OCI-LY3 (cell line): Measurements from ENCODE around the gene TTLL11.

Experiments
- H2AFZ ChIP-seq: fragments of 200-600, 300-600 bp; shearing (Covaris generic); 2 replicates; pipeline ENCODE4 v1.6.0; 2014; ENCODE audit warnings: antibody characterized with exemption, low read depth, low read length
- H3K27ac ChIP-seq: fragments of 200-600, 300-600 bp; sonication (generic); 2 replicates; pipeline ENCODE4 v1.5.1; 2014; ENCODE audit warnings: mild to moderate bottlenecking, low read length, moderate library complexity, mixed read lengths
- H3K27me3 ChIP-seq: fragments of 200-600, 300-600 bp; sonication (generic); 2 replicates; pipeline ENCODE4 v1.6.1; 2014; ENCODE audit warnings: low read depth, low read length, mixed read lengths
- H3K36me3 ChIP-seq: fragments of 200-600, 300-600 bp; sonication (generic); replicated peaks from 2 replicates; pipeline ENCODE3; 2014; ENCODE audit warnings: low read depth, low read length, mixed read lengths
- H3K4me1 ChIP-seq: fragments of 300-600, 200-600 bp; sonication (generic); 2 replicates; pipeline ENCODE4 v1.6.1; 2014; ENCODE audit warnings: low read length, mixed read lengths
- H3K4me2 ChIP-seq: fragments of 200-600, 300-600 bp; sonication (generic); 2 replicates; pipeline ENCODE4 v1.6.1; 2014; ENCODE audit warnings: low read length, mixed read lengths
- H3K4me3 ChIP-seq: fragments of 300-600, 200-600 bp; sonication (generic); 2 replicates; pipeline ENCODE4 v1.5.1; 2014; ENCODE audit warnings: antibody characterized with exemption, mild to moderate bottlenecking, low read length, moderate library complexity
- H3K79me2 ChIP-seq: fragments of 300-600, 200-600 bp; shearing (Covaris generic); 2 replicates; pipeline ENCODE4 v1.6.1; 2014; ENCODE audit warnings: mild to moderate bottlenecking, low read length, mixed read lengths
- H3K9ac ChIP-seq: fragments of 300-600, 200-600 bp; shearing (Covaris generic); 2 replicates; pipeline ENCODE4 v1.6.0; 2014; ENCODE audit warnings: mild to moderate bottlenecking, low read length, moderate library complexity
- H3K9me3 ChIP-seq: fragments of 200-600, 300-600 bp; shearing (Covaris generic); 2 replicates; pipeline ENCODE4 v1.6.1; 2014; ENCODE audit warnings: low read length, mixed read lengths; ENCODE audit not compliant: insufficient read depth
- H4K20me1 ChIP-seq: fragments of 200-600, 300-600 bp; sonication (generic); 2 replicates; pipeline ENCODE4 v1.6.1; 2016; ENCODE audit warnings: low read length, mixed read lengths; ENCODE audit not compliant: insufficient read depth
- EZH2phosphoT487 ChIP-seq: fragments of 200-600 bp; shearing (Covaris generic); IDR thresholded peaks from 2 replicates; pipeline ENCODE4 v1.6.1; 2018; ENCODE audit warnings: antibody characterized with exemption, mixed run types, low read depth
- TF ChIP-seq, protein P1 (sequence below): fragments of 200-600, 300-600 bp; sonication (generic); IDR thresholded peaks from 2 replicates; pipeline ENCODE4 v1.5.1; 2014; ENCODE audit warnings: antibody characterized with exemption, low read length, low read depth

TTLL11 gene

DNA sequence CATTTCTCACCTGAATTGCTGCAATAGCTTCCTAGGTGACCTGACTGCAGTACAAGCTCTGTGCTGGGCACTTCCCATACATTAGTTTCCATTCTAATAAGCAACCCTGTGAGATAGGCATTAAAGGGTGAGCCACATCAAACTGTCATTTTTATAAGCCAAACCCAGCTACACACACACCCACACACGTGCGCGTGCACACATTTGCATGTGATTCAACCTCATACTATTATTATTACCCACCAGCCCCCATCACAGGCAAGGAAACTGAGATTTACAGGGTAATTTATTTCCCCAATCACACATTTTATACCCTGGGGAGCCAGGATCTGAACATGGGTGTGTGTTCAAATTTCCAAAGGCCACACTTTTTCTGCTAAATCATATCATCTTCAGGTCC, 93.6 kb downstream of the TTLL11 start:
- no peak overlapping the region for H2AFZ ChIP-seq
- H3K4me2 ChIP-seq: no peak overlapping the region
- no peak overlapping the region for H3K4me3 ChIP-seq
- H4K20me1 ChIP-seq: no peaks in the 10 kb centered on the region
- no peak overlapping the region for H3K27ac ChIP-seq
- H3K79me2 ChIP-seq: no peaks in the 10 kb centered on the region
- H3K27me3 ChIP-seq: no peaks in the 10 kb centered on the region
- no peaks in the 10 kb centered on the region for H3K36me3 ChIP-seq
- H3K9me3 ChIP-seq: no peaks in the 10 kb centered on the region
- no peaks in the 10 kb centered on the region for H3K4me1 ChIP-seq
- TF ChIP-seq EZH2phosphoT487: no peak
- TF ChIP-seq, protein P1, sequence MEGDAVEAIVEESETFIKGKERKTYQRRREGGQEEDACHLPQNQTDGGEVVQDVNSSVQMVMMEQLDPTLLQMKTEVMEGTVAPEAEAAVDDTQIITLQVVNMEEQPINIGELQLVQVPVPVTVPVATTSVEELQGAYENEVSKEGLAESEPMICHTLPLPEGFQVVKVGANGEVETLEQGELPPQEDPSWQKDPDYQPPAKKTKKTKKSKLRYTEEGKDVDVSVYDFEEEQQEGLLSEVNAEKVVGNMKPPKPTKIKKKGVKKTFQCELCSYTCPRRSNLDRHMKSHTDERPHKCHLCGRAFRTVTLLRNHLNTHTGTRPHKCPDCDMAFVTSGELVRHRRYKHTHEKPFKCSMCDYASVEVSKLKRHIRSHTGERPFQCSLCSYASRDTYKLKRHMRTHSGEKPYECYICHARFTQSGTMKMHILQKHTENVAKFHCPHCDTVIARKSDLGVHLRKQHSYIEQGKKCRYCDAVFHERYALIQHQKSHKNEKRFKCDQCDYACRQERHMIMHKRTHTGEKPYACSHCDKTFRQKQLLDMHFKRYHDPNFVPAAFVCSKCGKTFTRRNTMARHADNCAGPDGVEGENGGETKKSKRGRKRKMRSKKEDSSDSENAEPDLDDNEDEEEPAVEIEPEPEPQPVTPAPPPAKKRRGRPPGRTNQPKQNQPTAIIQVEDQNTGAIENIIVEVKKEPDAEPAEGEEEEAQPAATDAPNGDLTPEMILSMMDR: no peak
- no peak overlapping the region for H3K9ac ChIP-seq

DNA sequence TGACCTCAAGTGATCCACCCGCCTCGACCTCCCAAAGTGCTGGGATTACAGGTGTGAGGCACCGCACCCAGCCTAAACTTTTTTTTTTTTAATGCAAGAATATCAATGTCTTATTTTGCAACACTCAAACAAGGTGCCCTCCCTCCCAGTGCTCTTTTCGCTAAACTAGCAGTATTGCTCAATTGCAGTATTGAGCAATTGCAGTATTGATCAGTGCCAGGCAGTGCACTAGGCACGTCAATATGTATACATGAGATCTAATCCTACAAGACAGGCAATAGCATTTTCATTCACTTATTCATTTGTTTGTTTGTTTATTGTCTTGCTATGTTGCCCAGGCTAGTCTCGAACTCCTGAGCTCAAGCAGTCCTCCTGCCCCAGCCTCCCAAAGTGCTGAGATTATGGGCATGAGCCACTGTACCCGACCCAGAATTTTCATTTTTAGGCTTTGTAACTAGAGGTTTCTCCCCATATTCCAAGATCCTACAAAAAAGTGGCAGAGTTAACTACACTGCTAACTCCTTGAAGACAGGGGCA, 94.5 kb downstream of the TTLL11 start:
- no peak for TF ChIP-seq EZH2phosphoT487
- TF ChIP-seq, protein P1: no peak
- no peaks in the 10 kb centered on the region for H4K20me1 ChIP-seq
- no peak overlapping the region for H2AFZ ChIP-seq
- H3K9ac ChIP-seq: no peak overlapping the region
- no peaks in the 10 kb centered on the region for H3K4me1 ChIP-seq
- H3K79me2 ChIP-seq: no peaks in the 10 kb centered on the region
- H3K27me3 ChIP-seq: no peaks in the 10 kb centered on the region
- no peak overlapping the region for H3K27ac ChIP-seq
- no peak overlapping the region for H3K4me3 ChIP-seq
- H3K4me2 ChIP-seq: no peak overlapping the region
- H3K9me3 ChIP-seq: no peaks in the 10 kb centered on the region
- no peaks in the 10 kb centered on the region for H3K36me3 ChIP-seq

- no peaks in the 10 kb centered on the region for H3K27me3 ChIP-seq
Measured at GRCh38 chr9:121997791-121998190, 95.3 kb downstream of the TTLL11 start.

GRCh38 chr9:121996783-121997182, 96.3 kb downstream of the TTLL11 start:
- TF ChIP-seq, protein P1: no peak
- no peak for TF ChIP-seq EZH2phosphoT487
- Histone ChIP-seq H3K79me2 (no peaks in the 10 kb centered on the region), H4K20me1 (no peaks in the 10 kb centered on the region), H3K4me2 (no peak overlapping the region), H3K27me3 (no peaks in the 10 kb centered on the region), H3K9ac (no peak overlapping the region), H3K9me3 (no peaks in the 10 kb centered on the region), H3K4me3 (no peak overlapping the region), H3K4me1 (peaks cover 4% of the 10 kb centered on the region; the same call in 1 of the 2 replicates), H3K36me3 (no peaks in the 10 kb centered on the region), H3K27ac (no peak overlapping the region), H2AFZ (no peak overlapping the region)

More at GRCh38 chr9:121997791-121998190, 95.3 kb downstream of the TTLL11 start:
- H3K36me3 ChIP-seq: no peaks in the 10 kb centered on the region
- no peak overlapping the region for H3K9ac ChIP-seq
- H2AFZ ChIP-seq: no peak overlapping the region
- H3K27ac ChIP-seq: no peak overlapping the region
- H3K4me2 ChIP-seq: no peak overlapping the region
- no peaks in the 10 kb centered on the region for H4K20me1 ChIP-seq
- no peaks in the 10 kb centered on the region for H3K79me2 ChIP-seq
- H3K4me1 ChIP-seq: no peaks in the 10 kb centered on the region
- TF ChIP-seq EZH2phosphoT487: no peak
- TF ChIP-seq, protein P1: no peak
- H3K9me3 ChIP-seq: no peaks in the 10 kb centered on the region
- H3K4me3 ChIP-seq: no peak overlapping the region
